GM20431 (cell line): ENCODE measurements around the gene WDR88.
"Not testable (repeated sequence)": the region's sequence is repeated elsewhere in the genome, so short reads cannot be mapped to it uniquely, and the experiment has no call there.

ENCODE experiments used
- in situ Hi-C: fragments of 300-500 bp; cut with MseI, MboI; formaldehyde crosslinking; loops from one replicate; pipeline ENCODE4 v1.15.0; 2020; ENCODE audit warnings: low sequenced_read_pairs; ENCODE audit not compliant: unreplicated experiment

WDR88 gene

DNA sequence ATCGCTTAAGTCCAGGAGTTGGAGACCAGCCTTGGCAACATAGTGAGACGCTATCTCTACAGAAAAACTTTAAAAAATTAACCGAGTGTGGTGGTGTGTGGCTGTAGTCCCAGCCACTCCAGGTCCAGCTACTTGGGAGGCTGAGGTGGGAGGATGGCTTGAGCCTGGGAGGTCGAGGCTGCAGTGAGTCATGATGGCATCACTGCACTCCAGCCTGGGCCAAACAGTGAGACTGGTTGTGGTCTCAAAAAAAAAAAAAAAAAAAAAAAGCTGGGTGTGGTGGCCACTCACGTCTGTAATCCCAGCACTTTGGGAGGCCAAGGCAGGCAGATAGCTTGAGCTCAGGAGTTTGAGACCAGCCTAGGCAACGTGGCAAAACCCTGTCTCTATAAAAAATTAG lies 34.1 kb downstream of the WDR88 start:
- in situ Hi-C loops, result not testable (repeated sequence)

DNA sequence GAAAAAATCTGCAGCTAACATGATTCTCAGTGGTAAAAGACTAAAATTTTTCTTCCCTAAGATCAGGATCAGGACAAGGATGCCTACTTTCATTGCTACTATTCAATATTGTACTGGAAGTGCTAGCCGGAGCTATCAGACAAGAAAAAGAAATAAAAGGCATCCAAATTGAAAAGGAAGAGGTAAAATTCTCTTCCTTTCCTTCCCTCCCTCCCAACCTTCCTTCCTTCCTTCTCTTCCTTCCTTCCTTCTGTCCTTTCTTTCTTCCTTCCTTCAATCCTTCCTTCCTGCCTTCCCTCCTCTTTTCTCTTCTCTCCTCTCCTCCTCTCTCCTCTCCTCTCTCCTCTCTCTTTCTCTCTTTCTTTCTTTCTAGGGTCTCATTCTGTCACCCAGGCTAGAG lies 35.5 kb downstream of the WDR88 start:
- in situ Hi-C loops, result no loop called here

DNA sequence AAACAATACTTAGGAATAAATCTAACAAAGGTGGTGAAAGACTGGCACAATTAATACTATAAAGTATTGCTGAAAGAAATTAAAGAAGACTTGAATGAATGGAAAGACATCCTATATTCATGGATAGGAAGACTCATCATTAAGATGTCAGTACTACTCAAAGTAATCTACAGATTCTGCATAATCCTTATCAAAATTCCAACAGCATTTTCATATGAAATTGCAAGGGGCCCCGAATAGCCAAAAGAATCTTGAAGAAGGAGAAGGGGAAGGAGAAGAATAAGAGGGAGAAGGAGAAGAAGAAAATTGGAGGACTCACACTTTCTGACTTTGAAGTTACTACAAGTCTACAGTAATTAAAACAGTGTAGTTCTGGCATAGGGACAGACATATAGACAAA lies 36.6 kb downstream of the WDR88 start:
- in situ Hi-C loops, result no loop called here

DNA sequence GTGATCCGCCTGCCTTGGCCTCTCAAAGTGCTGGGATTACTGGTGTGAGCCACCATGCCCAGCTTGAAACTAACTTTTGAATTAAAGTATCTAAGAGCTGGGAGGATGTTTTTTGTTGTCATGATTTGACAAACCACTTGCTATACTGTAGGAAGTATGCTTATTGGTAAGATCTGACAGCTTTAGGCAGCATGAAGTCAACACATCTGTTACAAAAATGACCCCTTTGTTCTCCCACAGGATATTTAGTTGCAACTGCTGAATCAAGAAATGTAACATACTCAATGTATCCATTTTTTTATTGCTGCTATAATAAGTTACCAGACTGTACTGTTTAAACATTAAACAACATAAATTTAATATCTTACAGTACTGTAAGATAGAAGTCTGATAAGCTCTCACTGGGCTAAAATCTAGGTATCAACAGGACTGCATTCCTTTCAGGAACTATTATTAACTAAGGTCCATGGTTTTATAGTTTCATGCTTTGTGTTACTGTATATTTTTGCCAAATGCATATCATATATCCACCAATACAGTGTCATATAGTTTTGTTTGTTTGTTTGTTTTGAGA lies 39.4 kb downstream of the WDR88 start:
- in situ Hi-C loops, result no loop called here

DNA sequence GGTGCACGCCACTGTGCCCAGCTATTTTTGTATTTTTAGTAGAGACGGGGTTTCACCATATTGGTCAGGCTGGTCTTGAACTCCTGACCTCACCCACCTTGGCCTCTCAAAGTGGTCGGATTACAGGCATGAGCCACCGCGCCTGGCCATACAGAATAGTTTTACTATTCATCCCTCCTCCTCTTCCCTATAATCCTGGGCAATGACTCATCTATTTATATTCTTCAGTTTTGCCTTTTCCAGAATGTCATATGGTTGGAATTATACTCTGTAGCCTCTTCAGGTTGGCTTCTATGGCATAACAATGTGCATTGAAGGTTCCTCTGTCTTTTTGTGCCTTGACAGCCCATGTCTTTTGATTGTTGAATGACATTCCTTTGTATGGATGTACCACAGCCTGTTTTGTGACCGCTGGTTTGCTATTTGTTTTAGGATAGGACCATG lies 40.0 kb downstream of the WDR88 start:
- in situ Hi-C loops, result no loop called here

DNA sequence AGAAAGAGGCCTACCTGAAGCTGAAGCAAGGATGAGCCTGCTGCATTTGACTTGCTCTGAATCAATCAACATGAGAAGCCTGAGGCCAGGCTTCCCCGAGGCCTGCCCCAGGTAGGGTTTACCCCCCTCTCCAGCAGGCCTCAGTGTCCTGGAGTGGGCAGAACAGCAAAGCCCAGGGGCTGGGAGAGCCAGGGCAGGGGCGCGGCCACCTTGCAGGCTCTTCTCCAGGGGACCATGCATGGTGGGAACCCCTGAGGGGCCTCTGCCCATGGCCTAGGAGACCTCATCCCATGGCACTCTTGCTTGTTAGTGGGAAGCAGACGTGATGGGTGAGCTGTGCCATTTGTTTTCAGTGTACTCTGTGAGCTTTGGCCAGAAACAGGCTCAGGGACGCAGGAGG lies 42.3 kb downstream of the WDR88 start:
- in situ Hi-C loops, result no loop called here

DNA sequence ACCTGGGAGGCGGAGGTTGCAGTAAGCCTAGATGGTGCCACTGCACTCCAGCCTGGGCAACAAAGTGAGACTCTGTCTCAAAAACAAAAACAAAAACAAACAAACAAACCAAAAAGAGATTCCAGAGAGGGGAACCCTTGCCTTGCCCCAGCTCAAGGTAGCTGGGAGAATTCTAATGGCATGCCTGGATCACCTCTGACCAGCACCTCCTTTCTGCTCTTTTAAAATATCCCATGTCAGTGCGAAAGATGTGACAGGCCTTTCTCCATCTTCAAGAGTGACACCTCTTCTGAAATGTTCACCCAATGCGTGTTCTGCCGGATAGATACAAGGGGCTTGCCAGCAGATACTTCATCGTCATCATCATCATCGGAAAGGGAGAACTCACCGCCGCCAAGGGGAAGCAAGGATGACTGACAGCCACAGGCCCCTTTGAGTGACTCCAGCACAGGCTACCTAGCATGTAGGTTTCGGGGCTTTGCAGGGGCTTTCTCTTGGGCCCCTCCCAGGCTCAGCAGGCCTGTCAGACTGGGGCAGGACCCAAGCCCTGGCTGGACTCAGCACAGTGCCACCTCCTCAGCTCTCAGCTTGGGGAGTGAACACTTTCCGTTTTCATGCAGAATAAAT lies 43.4 kb downstream of the WDR88 start:
- in situ Hi-C loops, result no loop called here

DNA sequence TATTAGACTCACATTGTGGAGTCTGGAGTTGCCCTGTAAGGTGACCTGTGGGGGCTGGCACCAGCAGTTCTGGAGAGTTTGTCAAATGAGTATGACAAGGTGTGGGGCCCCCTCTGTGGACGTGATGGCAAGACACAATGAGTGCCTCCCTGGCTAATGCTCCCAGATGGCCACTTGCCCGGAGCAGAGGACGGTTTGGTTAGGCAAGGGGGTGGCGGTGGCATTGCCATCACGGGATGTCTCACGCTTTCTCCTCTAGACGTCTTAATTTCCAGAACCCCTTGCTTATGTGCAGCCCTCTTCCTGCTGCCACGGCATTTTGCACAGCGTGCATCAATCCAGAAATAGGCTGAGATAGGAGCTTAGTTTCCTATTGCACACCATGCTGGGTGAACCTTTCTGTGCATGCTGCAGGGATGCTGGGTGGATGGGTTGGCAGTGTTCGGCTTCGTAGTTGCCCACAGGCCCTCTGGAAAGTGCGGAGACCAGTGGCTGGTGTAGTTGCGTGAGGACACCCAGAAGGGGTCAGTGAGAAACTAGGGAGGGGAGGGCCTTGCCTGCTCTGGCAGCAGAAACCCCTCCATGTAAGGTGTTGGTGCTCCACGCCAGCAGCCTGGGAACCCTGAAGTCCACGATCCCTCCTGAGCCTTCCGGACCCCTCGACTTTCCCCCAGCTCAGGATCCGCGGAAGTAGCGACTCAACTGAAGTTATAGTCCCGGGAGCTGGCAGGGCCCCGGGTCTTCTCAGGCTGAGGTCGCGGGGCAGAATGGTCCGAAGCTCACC lies 44.2 kb downstream of the WDR88 start:
- in situ Hi-C loops, result no loop called here

DNA sequence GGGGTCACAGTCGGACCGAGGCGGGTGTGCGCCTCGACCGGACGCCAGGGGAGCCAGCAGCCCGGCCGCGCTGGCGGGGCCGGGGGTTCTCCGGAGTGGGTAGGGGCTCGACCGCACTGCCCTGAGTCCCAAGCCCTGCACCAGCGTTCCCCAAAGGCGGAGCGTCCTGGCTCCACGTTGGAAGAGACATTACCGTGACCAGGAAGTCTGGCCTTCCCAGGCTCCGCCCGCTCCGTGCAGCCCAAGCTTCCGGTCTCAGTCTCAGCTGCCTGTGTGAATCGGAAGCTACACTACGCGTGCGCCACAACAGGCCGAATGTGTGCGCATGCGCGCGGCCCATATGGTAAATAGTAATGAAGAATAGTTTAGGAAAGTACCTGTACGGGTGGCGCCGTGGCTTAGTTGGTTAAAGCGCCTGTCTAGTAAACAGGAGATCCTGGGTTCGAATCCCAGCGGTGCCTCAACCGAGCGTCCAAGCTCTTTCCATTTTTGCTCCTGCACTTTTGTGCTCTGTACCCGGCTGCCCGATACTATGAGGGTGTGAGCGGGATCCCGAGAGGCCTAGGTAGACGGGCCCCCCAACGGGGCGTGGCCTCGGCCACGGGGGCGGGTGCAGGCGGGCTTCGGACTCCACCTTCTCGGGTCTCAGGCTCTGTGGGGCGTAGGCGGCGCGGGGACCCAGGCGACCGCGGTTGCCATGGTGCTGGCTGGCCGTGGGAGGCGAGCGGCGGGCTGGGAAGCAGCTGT lies 44.9 kb downstream of the WDR88 start:
- in situ Hi-C loops, result no loop called here

DNA sequence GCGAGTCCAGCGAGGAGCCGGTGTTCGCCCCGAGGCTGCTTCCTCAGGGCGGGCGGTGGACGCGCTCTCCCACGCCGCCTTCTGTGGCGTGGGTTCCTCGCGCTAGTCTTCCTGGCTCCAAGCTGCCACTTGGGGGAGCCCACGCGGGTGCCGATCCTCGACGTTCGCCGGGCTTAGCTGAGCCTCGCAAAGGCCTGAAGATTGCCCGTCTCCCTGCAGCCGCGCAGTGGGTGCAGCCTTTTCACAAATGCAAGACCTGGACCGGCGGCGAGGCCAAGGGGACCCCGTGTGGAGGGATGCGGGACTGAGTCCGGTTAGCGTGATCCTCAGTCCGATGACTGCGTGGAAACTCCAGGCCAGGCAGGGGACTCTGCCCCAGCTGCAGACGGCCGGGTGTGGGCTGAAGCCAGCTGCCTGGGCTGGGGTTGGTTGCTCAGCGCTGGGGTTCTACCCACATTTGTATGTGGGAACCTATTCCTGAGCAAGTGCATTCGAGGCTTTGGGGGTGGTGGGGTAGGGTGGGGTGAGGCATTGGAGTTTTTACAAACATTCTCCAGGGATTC lies 45.6 kb downstream of the WDR88 start:
- in situ Hi-C loops, result no loop called here

DNA sequence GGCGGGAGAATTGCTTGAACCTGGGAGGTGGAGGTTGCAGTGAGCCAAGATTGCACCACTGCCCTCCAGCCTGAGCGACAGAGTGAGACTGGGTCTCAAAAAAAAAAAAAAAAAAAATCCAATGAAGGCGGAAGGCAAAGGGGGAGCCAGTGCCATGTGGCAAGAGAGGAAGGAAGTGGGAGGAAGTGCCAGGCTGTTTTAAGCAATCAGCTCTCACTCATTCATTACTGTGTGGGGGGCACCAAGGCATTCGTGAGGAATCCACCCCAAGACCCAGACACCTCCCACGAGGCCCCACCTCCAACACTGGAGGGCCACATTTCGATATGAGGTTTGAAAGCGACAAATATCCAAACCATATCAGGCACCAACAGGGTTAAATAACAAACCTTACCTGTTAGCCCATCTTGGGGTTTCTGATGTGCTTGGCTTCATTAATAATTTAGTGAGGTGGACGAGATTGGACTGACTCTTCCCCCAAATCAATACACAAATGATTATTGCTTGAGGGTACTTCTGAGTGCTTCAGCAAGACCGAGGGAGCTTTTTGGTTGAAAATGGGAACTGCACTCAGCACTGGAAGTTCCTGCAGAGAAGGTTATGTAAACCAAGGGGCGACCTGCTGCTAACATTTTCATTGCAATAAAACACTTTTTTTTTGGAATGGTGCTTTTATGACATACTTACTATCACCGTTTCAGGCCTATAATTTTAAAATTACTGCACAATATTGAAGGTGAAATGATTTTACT lies 54.7 kb downstream of the WDR88 start:
- in situ Hi-C loops, result no loop called here

DNA sequence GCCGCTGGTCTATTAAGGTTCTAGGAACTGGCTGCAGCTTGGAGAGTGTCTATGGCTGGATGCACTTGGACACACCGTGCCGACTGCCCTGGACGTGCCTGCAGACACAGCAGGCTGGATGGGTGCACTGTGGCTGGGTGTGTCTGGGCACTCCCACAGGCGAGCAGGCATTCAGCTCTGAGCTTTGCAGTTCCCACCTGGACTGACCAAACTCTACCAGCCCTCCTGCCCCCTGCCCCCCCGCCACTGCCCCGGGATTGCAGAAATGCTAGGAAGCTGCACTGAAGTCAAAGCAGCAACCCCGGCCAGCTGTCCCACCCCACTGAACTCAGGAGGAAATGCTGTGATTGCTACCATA lies 55.2 kb downstream of the WDR88 start:
- in situ Hi-C loops, result no loop called here

DNA sequence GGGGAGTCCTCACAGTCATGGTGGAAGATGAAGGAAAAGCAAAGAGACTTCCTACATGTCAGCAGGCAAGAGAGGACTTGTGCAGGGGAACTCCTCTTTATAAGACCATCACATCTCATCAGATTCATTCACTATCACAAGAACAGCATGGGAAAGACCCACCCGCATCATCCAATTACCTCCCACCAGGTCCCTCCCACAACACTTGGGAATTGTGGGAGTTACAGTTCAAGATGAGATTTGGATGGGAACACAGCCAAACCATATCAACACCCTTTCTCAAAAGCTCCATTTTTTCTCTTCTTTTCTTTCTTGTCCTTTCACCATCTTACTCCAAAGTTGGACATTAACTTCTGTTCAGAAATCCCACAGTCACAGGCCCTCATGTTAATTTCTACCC lies 57.5 kb downstream of the WDR88 start:
- in situ Hi-C loops, result no loop called here

DNA sequence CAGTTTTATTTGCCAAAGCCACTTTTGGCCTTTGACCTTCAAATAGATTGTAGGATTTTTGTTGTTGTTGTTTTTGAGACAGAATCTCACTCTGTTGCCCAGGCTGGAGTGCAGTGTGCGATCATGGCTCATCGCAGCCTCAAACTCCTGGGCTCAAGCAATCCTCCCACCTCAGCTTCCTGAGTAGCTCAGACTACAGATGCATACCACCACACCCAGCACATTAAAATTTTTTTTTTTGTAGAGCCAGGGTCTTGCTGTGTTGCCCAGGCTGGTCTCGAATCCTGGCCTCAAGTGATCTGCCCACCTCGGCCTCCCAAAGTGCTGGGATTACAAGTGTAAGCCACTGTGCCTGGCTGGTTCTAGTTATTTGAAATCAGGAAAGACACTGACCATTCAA lies 59.2 kb downstream of the WDR88 start:
- in situ Hi-C loops, result not testable (repeated sequence)

DNA sequence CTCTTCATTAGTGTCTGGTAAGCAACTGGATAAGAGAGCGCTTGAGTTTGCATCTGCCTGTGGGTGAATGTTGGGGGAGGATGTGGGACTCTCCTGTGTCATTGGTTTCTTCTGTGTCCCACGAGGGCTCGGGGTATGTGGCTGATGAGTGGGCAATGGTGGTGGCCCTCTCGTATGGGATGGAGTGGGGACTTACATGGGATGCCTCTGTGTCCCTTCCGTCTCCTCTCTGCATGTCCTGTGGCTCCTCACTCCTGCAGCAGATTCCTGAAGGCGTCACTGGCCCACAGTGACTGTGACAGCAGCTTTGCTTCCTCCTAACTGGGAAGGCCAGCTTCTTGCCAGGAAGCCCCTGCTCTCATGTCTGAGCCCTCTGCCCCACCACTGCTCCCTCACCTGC lies 59.6 kb downstream of the WDR88 start:
- in situ Hi-C loops, result no loop called here

DNA sequence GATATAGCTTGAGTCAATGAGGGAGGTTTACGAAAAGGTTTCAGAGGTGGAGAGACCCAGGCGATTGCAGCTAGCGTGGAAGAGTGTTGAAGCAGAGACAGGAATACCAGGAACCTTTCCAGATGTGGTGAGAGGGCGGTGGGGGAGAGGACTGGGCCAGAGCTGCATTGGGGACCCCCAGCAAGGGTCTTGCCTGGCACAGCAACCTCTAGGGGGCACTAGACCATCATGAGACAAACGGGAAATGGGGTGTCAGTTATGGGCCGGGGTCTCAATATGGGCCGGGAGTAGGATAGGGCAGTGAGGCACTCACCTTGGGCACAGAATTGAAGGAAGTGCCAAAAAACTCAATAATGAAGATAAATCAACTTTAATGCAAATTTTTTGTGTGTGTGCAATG lies 60.1 kb downstream of the WDR88 start:
- in situ Hi-C loops, result no loop called here

DNA sequence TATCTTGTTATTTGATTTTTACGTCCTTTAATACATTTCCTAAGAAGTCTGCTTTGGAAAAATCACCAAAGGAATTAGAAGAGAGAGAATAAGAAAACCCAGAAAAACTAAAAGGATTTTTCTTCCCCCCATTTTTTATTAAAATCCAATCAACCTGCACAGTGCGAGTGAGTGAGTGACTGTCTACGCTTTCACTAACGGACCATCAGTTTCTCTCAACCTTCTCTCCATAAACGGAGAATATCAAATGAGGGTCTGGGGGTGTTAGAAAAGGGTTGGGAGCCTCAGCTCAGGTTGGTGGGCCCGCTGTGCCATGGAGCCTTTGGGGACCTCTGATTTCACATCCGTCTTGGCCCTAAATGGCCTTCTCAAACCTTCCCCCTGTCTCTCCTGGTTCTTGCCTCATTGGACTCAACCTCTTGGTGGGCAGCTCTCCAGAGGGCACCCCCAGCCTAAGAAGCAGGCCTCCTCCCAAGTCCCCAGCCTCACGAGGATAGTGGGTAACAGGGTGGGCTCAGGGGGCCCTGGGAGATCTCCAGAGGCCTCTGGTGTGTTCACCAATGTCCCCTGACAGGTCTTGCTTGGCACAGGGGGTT lies 61.5 kb downstream of the WDR88 start:
- in situ Hi-C loops, result no loop called here

DNA sequence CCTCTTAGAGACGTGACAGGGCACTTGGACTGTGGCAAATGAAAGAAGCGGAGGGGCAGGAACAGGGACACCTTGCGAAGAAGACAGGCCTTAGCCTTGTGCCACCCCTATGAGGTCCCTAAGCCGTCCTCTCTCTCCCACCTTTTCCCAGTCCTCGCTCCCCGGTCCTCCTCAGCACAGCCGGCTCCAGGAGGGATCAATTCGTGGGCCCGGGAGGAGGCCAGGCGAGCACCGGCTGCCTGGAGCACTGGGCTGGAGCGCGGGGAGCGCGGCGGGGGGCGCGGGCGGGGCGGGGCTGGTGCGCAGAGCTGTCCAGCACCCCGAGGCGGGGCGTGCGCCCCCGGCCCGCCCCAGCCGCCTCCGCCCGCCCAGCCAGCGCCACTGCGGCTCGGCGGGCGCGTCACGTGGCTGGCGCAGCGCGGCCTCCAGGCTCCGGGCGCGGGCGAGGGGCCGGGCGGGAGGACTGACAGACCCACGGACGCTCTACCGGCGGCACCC lies 62.0 kb downstream of the WDR88 start, which contains the start of gene LRP3:
LRP3 (plus strand) TSS at position 466 of the 498 bp plus-strand sequence. CDS start 456 bp downstream, outside the sequence.
- in situ Hi-C loops, result no loop called here

DNA sequence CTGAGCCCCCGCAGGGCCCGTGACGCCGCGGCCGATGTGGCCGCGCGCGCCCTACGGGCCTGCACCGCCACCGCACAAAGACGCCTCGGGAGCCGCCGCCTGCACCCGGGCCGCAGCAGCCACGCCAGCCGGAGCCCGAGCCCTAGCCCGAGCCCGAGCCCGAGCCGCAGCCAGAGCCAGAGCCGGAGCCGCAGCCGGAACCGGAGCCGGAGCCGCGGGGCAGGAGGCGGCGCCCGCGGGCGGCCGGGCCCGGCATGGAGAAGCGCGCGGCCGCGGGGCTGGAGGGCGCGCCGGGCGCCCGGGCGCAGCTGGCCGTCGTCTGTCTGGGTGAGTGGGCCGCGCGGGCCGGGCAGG lies 62.6 kb downstream of the WDR88 start:
- in situ Hi-C loops, result no loop called here
